HG02571 (cell line): ENCODE data around the gene GRK5.

Experiments
- ATAC-seq: cut with Tn5 transposase; IDR thresholded peaks from one replicate; pipeline ENCODE4 v1.9.1; 2021; ENCODE audit warnings: mild to moderate bottlenecking, moderate library complexity; ENCODE audit not compliant: unreplicated experiment

The GRK5 gene

GRCh38 chr10:119468542-119469324, 261.4 kb downstream of the GRK5 start:
- no peak for ATAC-seq

DNA sequence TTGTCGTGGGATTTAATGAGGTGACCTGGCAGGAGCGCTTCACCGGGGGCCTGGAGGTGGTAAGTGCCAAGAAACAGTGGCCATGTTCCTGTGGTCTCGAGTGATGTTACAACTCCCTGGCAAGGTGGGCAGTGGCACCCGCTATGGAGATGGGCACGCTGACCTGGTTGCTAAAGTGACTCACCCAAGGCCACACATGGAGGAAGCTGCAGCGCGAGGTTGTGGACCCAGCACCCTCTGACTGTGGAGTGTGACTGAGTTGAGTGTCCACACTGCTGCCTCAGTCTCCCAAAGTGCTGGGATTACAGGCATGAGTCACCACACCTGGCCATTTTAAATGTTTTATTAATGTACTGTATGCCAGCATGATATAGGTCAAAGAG, 261.9 kb downstream of the GRK5 start:
- ATAC-seq = no peak

- ATAC-seq = no peak
Measured at GRCh38 chr10:119469846-119470245, 262.5 kb downstream of the GRK5 start.

DNA sequence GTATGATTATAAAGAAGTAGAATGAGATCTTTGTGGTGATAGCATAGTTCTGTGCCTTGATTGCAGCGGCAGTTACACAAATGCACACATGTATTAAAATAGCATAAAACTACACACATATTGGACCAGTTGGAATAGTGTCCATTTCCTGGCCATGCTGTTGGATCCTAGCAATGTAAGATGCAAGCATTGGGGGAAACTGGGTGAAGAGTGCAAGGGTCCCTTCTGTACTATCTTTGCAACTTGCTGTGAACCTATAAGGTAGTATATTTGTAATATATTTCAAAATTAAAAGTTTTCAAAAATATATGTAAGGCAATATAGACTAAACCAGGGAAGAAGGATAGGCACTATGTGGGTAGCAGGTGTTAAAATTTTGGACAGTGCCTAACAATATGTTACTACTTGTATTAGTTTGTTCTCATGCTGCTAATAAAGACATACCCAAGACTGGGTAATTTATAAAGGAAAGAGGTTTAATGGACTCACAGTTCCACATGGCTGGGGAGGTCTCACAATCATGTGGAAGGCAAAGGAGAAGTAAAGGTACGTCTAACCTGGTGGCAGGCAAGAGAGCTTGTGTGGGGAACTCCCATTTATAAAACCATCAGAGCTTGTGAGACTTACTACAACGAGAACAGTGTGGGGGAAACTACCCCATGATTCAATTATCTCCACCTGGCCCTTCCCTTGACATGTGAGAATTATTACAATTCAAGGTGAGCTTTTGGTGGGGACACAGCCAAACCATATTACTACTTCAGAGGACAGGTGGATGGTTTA, 263.7 kb downstream of the GRK5 start:
- no peak for ATAC-seq

DNA sequence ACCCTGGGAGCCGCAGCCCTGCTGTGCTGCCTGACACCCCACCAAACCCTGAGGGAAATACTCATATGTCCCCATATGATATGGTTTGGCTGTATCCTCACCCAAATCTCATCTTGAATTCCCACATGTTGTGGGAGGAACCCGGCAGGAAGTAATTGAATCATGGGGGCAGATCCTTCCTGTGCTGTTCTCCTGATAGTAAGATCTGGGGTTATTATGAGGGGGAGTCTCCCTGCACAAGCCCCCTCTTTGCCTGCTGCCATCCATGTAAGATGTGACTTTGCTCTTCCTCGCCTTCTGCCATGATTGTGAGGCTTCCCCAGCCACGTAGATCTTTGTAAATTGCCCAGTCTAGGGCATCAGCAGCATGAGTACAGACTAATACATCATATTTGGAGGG, 266.4 kb downstream of the GRK5 start:
- ATAC-seq = no peak

GRCh38 chr10:119474606-119475005, 267.2 kb downstream of the GRK5 start:
- ATAC-seq = no peak

- ATAC-seq = peak; percentile 51
Measured at GRCh38 chr10:119477444-119477843, 270.1 kb downstream of the GRK5 start.

GRCh38 chr10:119478111-119478802, 270.9 kb downstream of the GRK5 start:
- ATAC-seq = peak; percentile 81

DNA sequence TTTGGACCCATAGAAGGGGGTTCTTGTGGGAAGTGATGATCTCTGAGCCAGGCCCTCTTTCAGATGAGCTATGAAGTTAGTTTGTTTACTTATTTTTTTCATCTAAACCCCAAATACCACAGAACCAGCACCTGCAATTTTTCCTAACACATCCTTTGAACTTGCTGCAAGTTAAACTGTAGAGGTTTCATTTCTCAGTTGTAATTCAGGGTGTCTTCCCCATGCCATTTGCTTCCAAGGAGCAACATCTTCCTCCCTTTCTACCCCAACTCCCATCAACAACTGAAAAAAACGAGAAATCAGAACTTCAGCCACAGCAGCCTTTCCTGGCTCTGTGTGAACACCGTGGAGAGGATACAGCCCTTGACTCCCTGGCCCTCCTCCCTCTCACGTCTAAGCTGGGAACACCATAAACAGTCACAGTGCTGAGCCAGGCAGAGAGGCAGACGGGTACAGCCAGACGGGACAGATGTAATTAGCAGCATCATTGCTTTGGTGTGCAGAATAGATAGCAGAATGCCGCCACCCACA, 271.5 kb downstream of the GRK5 start:
- ATAC-seq = no peak

GRCh38 chr10:119479532-119479931, 272.2 kb downstream of the GRK5 start:
- ATAC-seq = no peak

GRCh38 chr10:119480667-119481066, 273.3 kb downstream of the GRK5 start:
- ATAC-seq = no peak

DNA sequence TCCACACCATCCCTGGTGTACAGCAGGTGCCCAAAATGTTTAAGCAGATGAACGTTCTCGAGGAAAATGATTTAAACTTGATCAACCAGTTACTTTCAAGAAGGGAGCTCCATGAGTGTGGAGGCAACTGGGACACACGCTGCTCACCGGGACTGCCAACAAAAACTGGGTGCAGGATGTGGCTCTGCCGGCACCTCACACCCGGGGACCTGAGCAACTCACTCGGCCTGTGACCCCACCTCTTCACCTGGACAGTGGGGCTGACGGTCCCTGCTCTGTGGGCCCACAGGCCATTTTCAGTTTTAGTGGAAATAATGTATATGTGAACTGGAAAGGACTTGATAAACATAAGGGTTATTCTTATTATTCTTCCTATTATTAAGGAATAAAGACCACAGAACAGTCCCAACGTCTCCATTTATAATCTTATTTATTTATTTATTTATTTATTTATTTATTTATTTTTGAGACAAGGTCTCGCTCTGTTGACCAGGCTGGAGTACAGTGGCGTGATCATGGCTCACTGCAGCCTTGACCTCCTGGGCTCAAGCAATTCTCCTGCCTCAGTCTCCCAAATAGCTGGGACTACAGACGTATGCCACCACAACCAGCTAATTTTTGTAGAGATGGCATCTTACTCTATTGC, 274.5 kb downstream of the GRK5 start:
- no peak for ATAC-seq

DNA sequence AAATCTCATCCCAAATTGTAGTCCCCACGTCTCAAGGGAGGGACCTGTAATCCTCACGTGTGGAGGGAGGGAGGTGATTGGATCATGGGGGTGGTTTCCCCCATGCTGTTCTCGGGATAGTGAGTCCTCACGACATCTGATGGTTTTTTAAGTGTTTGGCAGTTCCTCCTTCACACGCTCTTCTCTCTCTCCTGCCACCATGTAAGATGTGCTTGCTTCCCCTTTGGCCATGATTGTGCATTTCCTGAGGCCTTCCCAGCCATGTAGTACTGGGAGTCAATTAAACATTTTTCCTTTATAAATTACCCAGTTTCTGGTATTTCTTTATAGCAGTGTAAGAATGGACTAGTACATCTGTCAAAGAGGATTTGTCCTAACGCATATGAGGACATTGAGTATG, 275.6 kb downstream of the GRK5 start:
- ATAC-seq = no peak

DNA sequence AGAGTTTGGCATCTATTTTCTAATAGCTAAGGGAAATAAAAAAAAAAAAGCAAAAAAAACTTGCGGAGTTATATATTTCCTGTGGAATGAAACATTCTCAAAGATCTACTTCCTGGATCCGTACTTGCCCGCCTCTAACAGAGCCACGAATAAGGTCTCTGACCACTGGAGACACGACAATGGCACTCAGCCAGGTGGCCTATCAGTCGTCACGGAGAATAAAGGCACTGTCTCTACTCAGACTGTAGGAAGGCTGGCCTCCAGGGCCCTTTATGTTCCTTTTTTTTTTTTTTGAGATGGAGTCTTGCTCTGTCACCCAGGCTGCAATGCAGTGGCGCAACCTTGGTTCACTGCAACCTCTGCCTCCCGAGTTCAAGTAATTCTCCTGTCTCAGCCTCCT, 276.5 kb downstream of the GRK5 start:
- no peak for ATAC-seq

DNA sequence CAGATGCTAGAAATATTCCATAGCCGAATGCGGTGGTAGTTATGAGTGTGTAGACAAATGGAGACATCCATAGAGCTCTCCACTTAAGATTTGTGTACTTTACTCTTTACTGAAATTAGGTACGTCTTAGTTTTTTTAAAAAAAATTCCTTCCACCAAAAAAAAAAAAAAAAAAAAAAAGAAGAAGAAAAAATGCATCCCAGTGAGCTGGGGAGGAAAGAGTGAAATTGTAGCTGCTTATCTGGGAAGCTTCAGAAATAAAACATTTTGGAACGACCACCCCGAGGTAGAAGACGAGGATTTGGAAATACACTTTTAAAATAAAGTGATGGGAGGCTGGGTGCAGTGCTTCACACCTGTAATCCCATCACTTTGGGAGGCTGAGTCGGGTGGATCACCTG, 281.3 kb downstream of the GRK5 start:
- no peak for ATAC-seq

GRCh38 chr10:119489991-119490326, 282.6 kb downstream of the GRK5 start:
- ATAC-seq = no peak

DNA sequence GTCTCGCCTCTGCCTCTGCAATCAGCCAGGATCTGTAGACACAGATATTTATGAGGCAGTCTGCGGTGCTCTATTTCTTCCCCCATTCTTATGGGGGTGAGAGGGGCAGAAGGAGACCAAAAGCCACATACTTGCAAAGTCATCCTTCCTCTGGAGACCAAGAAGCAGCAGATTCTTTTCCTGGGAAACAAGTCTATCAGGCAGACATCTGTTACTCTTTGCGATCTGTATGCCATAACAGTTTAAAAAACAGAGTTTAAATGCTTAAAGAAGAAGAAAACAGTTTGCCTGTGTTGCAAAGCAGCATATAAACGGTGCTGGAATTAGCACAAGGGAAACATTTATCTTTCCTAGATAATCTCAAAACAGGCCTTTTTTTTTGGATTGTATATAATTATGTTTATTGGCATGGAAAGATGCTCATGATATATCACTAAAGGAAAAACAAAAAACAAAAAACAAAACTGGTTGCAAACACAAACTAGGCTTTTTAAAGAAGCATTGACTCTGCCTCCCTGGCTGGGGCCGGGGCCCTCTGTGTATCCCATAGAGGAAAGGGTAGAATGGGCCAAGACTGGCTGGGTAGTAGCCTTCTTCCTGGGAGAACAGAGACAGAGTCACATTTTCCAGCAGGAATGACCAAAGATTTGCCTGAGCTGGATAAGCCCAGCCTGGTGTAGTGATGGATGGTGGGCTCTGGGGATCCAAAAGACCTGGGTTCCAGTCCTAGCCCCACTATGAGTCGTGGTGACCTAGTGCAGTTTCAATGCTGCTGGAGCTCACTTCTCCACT, 284.8 kb downstream of the GRK5 start:
- ATAC-seq = no peak

- no peak for ATAC-seq
Measured at GRCh38 chr10:119493155-119493554, 285.8 kb downstream of the GRK5 start.

DNA sequence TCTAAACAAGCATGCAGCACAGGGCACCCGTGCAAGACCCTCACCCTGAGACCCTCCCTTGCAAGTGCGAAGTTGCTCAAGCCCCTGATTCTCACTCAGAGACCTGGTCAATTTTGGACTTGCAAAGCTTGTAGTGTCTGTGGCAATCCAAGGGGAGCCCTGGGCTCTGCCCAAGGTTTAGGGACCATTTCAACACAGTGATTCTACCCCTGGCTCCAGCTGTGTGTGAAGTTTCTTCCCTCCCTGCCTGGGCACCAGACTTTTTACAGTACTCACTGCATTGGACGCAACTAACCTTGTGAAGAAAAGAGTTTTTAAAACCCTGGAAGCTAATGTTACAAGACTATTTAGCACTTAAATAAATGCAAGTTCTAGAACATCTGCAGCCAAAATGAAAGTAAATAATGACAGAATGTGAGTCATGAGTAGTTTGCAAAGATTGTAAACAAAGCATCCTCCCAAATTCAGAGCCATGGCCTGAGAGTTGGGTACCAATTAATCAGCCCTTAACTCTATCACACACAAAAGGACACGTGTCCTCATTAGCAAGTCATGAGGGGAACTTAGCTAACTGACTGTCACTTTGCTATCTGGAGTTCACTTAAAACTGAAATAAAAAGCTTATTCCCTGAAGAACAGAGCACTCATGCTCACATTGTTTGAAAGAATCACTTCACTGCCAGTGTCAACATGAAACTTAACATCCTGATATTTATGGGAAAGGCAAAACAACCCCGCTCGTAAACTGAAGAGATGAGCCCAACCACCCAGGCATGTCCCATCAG, 287.1 kb downstream of the GRK5 start:
- ATAC-seq = no peak
